IMR-90 (cell line): ENCODE results near the gene KRT9. TPM values are rescaled to one million over a fixed set of nuclear protein-coding genes. Genes with fewer than 3 reads are reported as not detected.
A peak's percentile ranks its signal among the peaks of the same experiment; 100 is the strongest.
"Not testable (repeated sequence)": the region's sequence is repeated elsewhere in the genome, so short reads cannot be mapped to it uniquely, and the experiment has no call there.

ENCODE experiments used
- ATAC-seq: fragments of 200-7000 bp; cut with Tn5 transposase; 2 replicates; pipeline ENCODE4 v1.9.1; 2020; ENCODE audit warnings: low read depth, mild to moderate bottlenecking, moderate library complexity
- BruUV-seq: library from RNA; stranded (reverse); fragments of 400-500 nt; replicated peaks from 2 replicates; lab custom pipeline; 2021; lab: Mats Ljungman, UMichigan
- CTCF ChIA-PET: fragments of 300-600 bp; formaldehyde crosslinking; extraction: SDS; loops from one replicate; lab custom pipeline; 2021; ENCODE audit warnings: antibody characterized with exemption; lab: Yijun Ruan, JAX
- POLR2A ChIA-PET: fragments of 300-600 bp; sonication (Branson Sonifier 250); formaldehyde crosslinking; loops from one replicate; lab custom pipeline; 2022; ENCODE audit warnings: antibody characterized with exemption; ENCODE audit not compliant: unreplicated experiment; lab: Charles Lee
- DNase-seq: peaks from one replicate; pipeline ENCODE4 v3.0.0; 2013
- H2AFZ ChIP-seq: replicated peaks from 2 replicates; pipeline ENCODE3; 2013; ENCODE audit warnings: low read length, mild to moderate bottlenecking; ENCODE audit not compliant: poor library complexity
- H2AK5ac ChIP-seq: 2 replicates; pipeline ENCODE4 v1.6.1; 2013; ENCODE audit warnings: low read depth, low read length, inconsistent platforms
- H2AK9ac ChIP-seq: replicated peaks from 2 replicates; pipeline ENCODE3; 2013; ENCODE audit warnings: mild to moderate bottlenecking, low read depth, low read length, moderate library complexity; ENCODE audit not compliant: poor library complexity
- H2BK120ac ChIP-seq: 2 replicates; pipeline ENCODE4 v1.6.1; 2013; ENCODE audit warnings: low read depth, low read length, inconsistent platforms
- H2BK15ac ChIP-seq: 3 replicates; pipeline ENCODE4 v1.6.1; 2013; ENCODE audit warnings: low read depth, low read length, inconsistent platforms
- H2BK20ac ChIP-seq: 2 replicates; pipeline ENCODE4 v1.6.1; 2013; ENCODE audit warnings: low read depth, mild to moderate bottlenecking, inconsistent platforms, low read length, moderate library complexity
- H2BK5ac ChIP-seq: 2 replicates; pipeline ENCODE4 v1.6.1; 2013; ENCODE audit warnings: mild to moderate bottlenecking, low read depth, low read length, inconsistent platforms; ENCODE audit not compliant: poor library complexity, severe bottlenecking
- H3K14ac ChIP-seq: replicated peaks from 2 replicates; pipeline ENCODE4 v1.6.1; 2013; ENCODE audit warnings: low read depth, low read length, inconsistent platforms
- H3K18ac ChIP-seq: 2 replicates; pipeline ENCODE4 v1.6.1; 2013; ENCODE audit warnings: low read depth, low read length, control low read depth
- H3K23ac ChIP-seq: 2 replicates; pipeline ENCODE4 v1.6.1; 2013; ENCODE audit warnings: low read depth, low read length, inconsistent platforms
- H3K27ac ChIP-seq: 2 replicates; pipeline ENCODE4 v1.5.1; 2013; ENCODE audit warnings: mild to moderate bottlenecking, control low read depth, low read length; ENCODE audit not compliant: insufficient read depth
- H3K27me3 ChIP-seq: 2 replicates; pipeline ENCODE4 v1.6.1; 2013; ENCODE audit warnings: low read length; ENCODE audit not compliant: control insufficient read depth, insufficient read depth
- H3K36me3 ChIP-seq: 2 replicates; pipeline ENCODE4 v1.6.1; 2013; ENCODE audit warnings: low read length, mixed read lengths; ENCODE audit not compliant: control insufficient read depth, insufficient read depth
- H3K4ac ChIP-seq: 2 replicates; pipeline ENCODE4 v1.6.1; 2013; ENCODE audit warnings: low read depth, low read length, inconsistent platforms
- H3K4me1 ChIP-seq: 2 replicates; pipeline ENCODE4 v1.6.1; 2013; ENCODE audit warnings: low read length, mixed read lengths; ENCODE audit not compliant: control insufficient read depth, insufficient read depth
- H3K4me2 ChIP-seq: 2 replicates; pipeline ENCODE4 v1.6.1; 2013; ENCODE audit warnings: low read depth, mild to moderate bottlenecking, control low read depth, low read length, moderate library complexity
- H3K4me3 ChIP-seq: 2 replicates; pipeline ENCODE4 v1.5.1; 2013; ENCODE audit warnings: low read depth, mild to moderate bottlenecking, control low read depth, low read length, moderate library complexity; ENCODE audit not compliant: insufficient read depth
- H3K56ac ChIP-seq: 2 replicates; pipeline ENCODE4 v1.6.1; 2013; ENCODE audit warnings: low read length, inconsistent platforms; ENCODE audit not compliant: insufficient read depth; ENCODE audit errors: extremely low read depth
- H3K79me1 ChIP-seq, 2 experiments: 2 replicates each; pipeline ENCODE4 v1.6.1; 2013; ENCODE audit warnings: low read length in 2 of 2, inconsistent platforms in 1 of 2, low read depth in 1 of 2
- H3K9ac ChIP-seq: 2 replicates; pipeline ENCODE4 v1.6.1; 2013; ENCODE audit warnings: low read depth, low read length, control low read depth
- H3K9me1 ChIP-seq: 2 replicates; pipeline ENCODE4 v1.6.1; 2013; ENCODE audit warnings: low read length, inconsistent platforms; ENCODE audit not compliant: insufficient read depth
- H3K9me3 ChIP-seq: 2 replicates; pipeline ENCODE4 v1.6.1; 2013; ENCODE audit warnings: low read length; ENCODE audit not compliant: control insufficient read depth, insufficient read depth
- H4K20me1 ChIP-seq: 2 replicates; pipeline ENCODE4 v1.6.1; 2013; ENCODE audit warnings: low read length, inconsistent platforms; ENCODE audit not compliant: insufficient read depth
- H4K5ac ChIP-seq: 2 replicates; pipeline ENCODE4 v1.6.1; 2013; ENCODE audit warnings: mild to moderate bottlenecking, low read depth, low read length, control low read depth
- H4K8ac ChIP-seq, 2 experiments: 2 replicates each; pipeline ENCODE4 v1.6.1; 2013; ENCODE audit warnings: low read depth in 2 of 2, low read length in 2 of 2, control low read depth in 1 of 2, inconsistent platforms in 1 of 2
- H4K91ac ChIP-seq: 2 replicates; pipeline ENCODE4 v1.6.1; 2013; ENCODE audit warnings: low read depth, low read length, inconsistent platforms; ENCODE audit not compliant: insufficient read depth
- CTCF ChIP-seq: conservative IDR thresholded peaks from 2 replicates; pipeline ENCODE4 v1.5.1; 2012; ENCODE audit warnings: mild to moderate bottlenecking, low read depth, low read length, improper control_type of control experiment
- WGBS, 2 experiments: methylation state at CpG; one replicate each; pipeline versions ENCODE4 v1.1.5 to v1.1.7; 2013; ENCODE audit warnings: missing lambda C conversion rate in 2 of 2; ENCODE audit not compliant: insufficient read length in 1 of 2; ENCODE audit errors: extremely low coverage in 2 of 2; 5-methylcytosine and 5-hydroxymethylcytosine counted together
- dilution Hi-C: fragments of 300-500 bp; cut with HindIII; formaldehyde crosslinking; loops from one replicate; pipeline ENCODE4 v1.14.3; 2018; ENCODE audit warnings: low sequenced_read_pairs; ENCODE audit not compliant: unreplicated experiment
- in situ Hi-C: fragments of 300-500 bp; cut with MboI; formaldehyde crosslinking; loops from 3 replicates; pipeline ENCODE4 v1.14.3; 2019; ENCODE audit warnings: low sequenced_read_pairs, inconsistent platforms, mixed read lengths
- intact Hi-C: fragments of 100-400 bp; cut with micrococcal nuclease; formaldehyde crosslinking; loops from 2 replicates; pipeline ENCODE4 v1.10.0; 2022
- polyA plus RNA-seq, 3 experiments: library from polyadenylated mRNA; depleted of rRNA; stranded (reverse); fragments of >200 nt; gene quantifications; 2 replicates each; pipeline ENCODE4 v1.2.3, GENCODE V29; 2012; ENCODE audit warnings: low replicate concordance in 1 of 3
- total RNA-seq: library from RNA; depleted of rRNA; stranded (reverse); fragments of >200 nt; gene quantifications from 2 replicates; pipeline ENCODE4 v1.2.3, GENCODE V29; 2012

The KRT9 gene
- total and polyA plus RNA-seq, 2 of the 4 experiments (the other 2 are of a cell fraction) = not detected

GRCh38 chr17:41610061-41610517 is 38.2 kb upstream of the KRT9 start:
- H3K9ac ChIP-seq, H3K27ac ChIP-seq, H3K4me1 ChIP-seq, H2BK120ac ChIP-seq, H2AK5ac ChIP-seq, H2BK15ac ChIP-seq, H3K79me1 ChIP-seq, H3K4me3 ChIP-seq, H3K4ac ChIP-seq, H3K36me3 ChIP-seq, H2BK5ac ChIP-seq, H3K23ac ChIP-seq, H4K91ac ChIP-seq, intact Hi-C loops, H3K4me2 ChIP-seq, BruUV-seq, DNase-seq, ATAC-seq, H4K20me1 ChIP-seq, H3K18ac ChIP-seq, H4K5ac ChIP-seq, H3K9me1 ChIP-seq, H3K56ac ChIP-seq, H2BK20ac ChIP-seq, H2AFZ ChIP-seq, H4K8ac ChIP-seq, in situ Hi-C loops, H2AK9ac ChIP-seq, dilution Hi-C loops, POLR2A ChIA-PET, H3K14ac ChIP-seq, H3K9me3 ChIP-seq: not testable (repeated sequence)
- WGBS, 2 experiments = no CpG with 5 or more reads among the region's 10 CpGs
- 0 out of 2 replicates have a peak, but pooled peaks have one; percentile 20 for TF ChIP-seq CTCF
- H3K27me3 ChIP-seq = peaks cover 32% of the 10 kb centered on the region
- CTCF ChIA-PET = interaction anchor here (0.7 kb wide), 1 partner anchor 57 kb away, joined by 3 read pairs; no protein-coding TSS in a partner anchor

GRCh38 chr17:41606930-41607329 is 35.1 kb upstream of the KRT9 start:
- H3K14ac ChIP-seq, H3K79me1 ChIP-seq, H3K18ac ChIP-seq, H3K9me3 ChIP-seq, H3K4me1 ChIP-seq, H4K8ac ChIP-seq, H2BK20ac ChIP-seq, H3K4me3 ChIP-seq, H2BK120ac ChIP-seq, H3K27ac ChIP-seq, H3K23ac ChIP-seq, H3K4me2 ChIP-seq, H2AFZ ChIP-seq, H2BK15ac ChIP-seq, H3K9me1 ChIP-seq, DNase-seq, H2BK5ac ChIP-seq, CTCF ChIA-PET, H4K91ac ChIP-seq, in situ Hi-C loops, dilution Hi-C loops, POLR2A ChIA-PET, H3K4ac ChIP-seq, H2AK5ac ChIP-seq, ATAC-seq, H4K20me1 ChIP-seq, BruUV-seq, H3K56ac ChIP-seq, H4K5ac ChIP-seq, H3K9ac ChIP-seq, H3K36me3 ChIP-seq, H2AK9ac ChIP-seq, intact Hi-C loops: not testable (repeated sequence)
- WGBS, 2 experiments = no CpG with 5 or more reads among the region's 4 CpGs
- H3K27me3 ChIP-seq = peaks cover 35% of the 10 kb centered on the region
